GM03348 (cell line): ENCODE data around the gene RNF113B.

ENCODE experiments used
- DNase-seq: peaks from one replicate; pipeline ENCODE4 v3.0.0; 2012; ENCODE audit warnings: low spot score

RNF113B gene

GRCh38 chr13:98141091-98141490 is 36.0 kb downstream of the RNF113B start:
- DNase-seq = no peak

GRCh38 chr13:98134901-98135300 is 42.2 kb downstream of the RNF113B start:
- DNase-seq = no peak

- DNase-seq = no peak
Measured at GRCh38 chr13:98133946-98134345, 43.1 kb downstream of the RNF113B start.

- no peak for DNase-seq
Measured at GRCh38 chr13:98129059-98129746, 47.9 kb downstream of the RNF113B start.
